Endodermal cell (in vitro differentiated cells): Measurements from ENCODE around the gene KLK1. TPM values are rescaled to one million over a fixed set of nuclear protein-coding genes. Genes with fewer than 3 reads are reported as not detected.

ENCODE experiments used
- DNase-seq: peaks from one replicate; pipeline ENCODE4 v3.0.0-alpha.2; 2017
- H3K27ac ChIP-seq: 2 replicates; pipeline ENCODE4 v1.5.1; 2013; ENCODE audit warnings: mild to moderate bottlenecking, low read depth, low read length, moderate library complexity
- H3K27me3 ChIP-seq: 2 replicates; pipeline ENCODE4 v1.6.1; 2013; ENCODE audit warnings: mild to moderate bottlenecking, low read length, moderate library complexity; ENCODE audit not compliant: insufficient read depth, control insufficient read depth, poor library complexity, severe bottlenecking
- H3K36me3 ChIP-seq: 2 replicates; pipeline ENCODE4 v1.7.0; 2013; ENCODE audit warnings: mild to moderate bottlenecking, low read length, moderate library complexity; ENCODE audit not compliant: control insufficient read depth, insufficient read depth
- H3K4me1 ChIP-seq: one replicate; pipeline ENCODE4 v1.7.0; 2013; ENCODE audit warnings: low read length; ENCODE audit not compliant: control insufficient read depth, insufficient read depth
- H3K4me3 ChIP-seq: 2 replicates; pipeline ENCODE4 v1.5.1; 2013; ENCODE audit warnings: mild to moderate bottlenecking, low read length, moderate library complexity
- H3K9ac ChIP-seq: 2 replicates; pipeline ENCODE4 v1.6.1; 2013; ENCODE audit warnings: mild to moderate bottlenecking, low read length, moderate library complexity; ENCODE audit not compliant: poor library complexity, severe bottlenecking; ENCODE audit errors: extremely low read depth
- H3K9me3 ChIP-seq: 2 replicates; pipeline ENCODE4 v1.6.1; 2013; ENCODE audit warnings: mild to moderate bottlenecking, low read length, moderate library complexity; ENCODE audit not compliant: control insufficient read depth
- H3K27ac Mint-ChIP-seq: 2 replicates; pipeline ENCODE4 v1.8.0; 2020; ENCODE audit warnings: mixed read lengths
- H3K27me3 Mint-ChIP-seq: 2 replicates; pipeline ENCODE4 v1.8.0; 2021; ENCODE audit warnings: mild to moderate bottlenecking, mixed read lengths; ENCODE audit not compliant: insufficient read depth
- H3K36me3 Mint-ChIP-seq: 2 replicates; pipeline ENCODE4 v1.8.0; 2020; ENCODE audit warnings: low read depth, mixed read lengths
- H3K4me1 Mint-ChIP-seq: 2 replicates; pipeline ENCODE4 v1.8.0; 2020; ENCODE audit warnings: mixed read lengths
- H3K4me3 Mint-ChIP-seq: 2 replicates; pipeline ENCODE4 v1.8.0; 2020; ENCODE audit warnings: mild to moderate bottlenecking, moderate library complexity, mixed read lengths
- H3K9me3 Mint-ChIP-seq: 2 replicates; pipeline ENCODE4 v1.8.0; 2020; ENCODE audit warnings: mild to moderate bottlenecking, mixed read lengths
- WGBS, 2 experiments: methylation state at CpG; one replicate each; pipeline versions ENCODE4 v1.1.5 to v1.1.7; 2013; ENCODE audit warnings: missing lambda C conversion rate in 2 of 2, mixed read lengths in 1 of 2; ENCODE audit not compliant: insufficient coverage in 1 of 2, insufficient read length in 1 of 2; 5-methylcytosine and 5-hydroxymethylcytosine counted together
- total RNA-seq, 2 donors: library from RNA; stranded (reverse); fragmentation: NEBNext Ultra II Directional in 1 of 2; extraction: Animal tissue kit (Norgen Biotek cat#: 25700) in 1 of 2; gene quantifications; 2 replicates in 1 of 2; 3 replicates in 1 of 2; pipeline ENCODE4 v1.2.1, GENCODE V29; 2021
- TF ChIP-seq, protein P1 (sequence below): fragments of 200-600 bp; sonication (generic); conservative IDR thresholded peaks from 2 replicates; pipeline ENCODE4 v1.5.0; 2021; ENCODE audit warnings: antibody characterized with exemption, mild to moderate bottlenecking

KLK1 gene
- total RNA-seq, 2 donors from 2014 or later: 0.75 to 0.82 TPM

DNA sequence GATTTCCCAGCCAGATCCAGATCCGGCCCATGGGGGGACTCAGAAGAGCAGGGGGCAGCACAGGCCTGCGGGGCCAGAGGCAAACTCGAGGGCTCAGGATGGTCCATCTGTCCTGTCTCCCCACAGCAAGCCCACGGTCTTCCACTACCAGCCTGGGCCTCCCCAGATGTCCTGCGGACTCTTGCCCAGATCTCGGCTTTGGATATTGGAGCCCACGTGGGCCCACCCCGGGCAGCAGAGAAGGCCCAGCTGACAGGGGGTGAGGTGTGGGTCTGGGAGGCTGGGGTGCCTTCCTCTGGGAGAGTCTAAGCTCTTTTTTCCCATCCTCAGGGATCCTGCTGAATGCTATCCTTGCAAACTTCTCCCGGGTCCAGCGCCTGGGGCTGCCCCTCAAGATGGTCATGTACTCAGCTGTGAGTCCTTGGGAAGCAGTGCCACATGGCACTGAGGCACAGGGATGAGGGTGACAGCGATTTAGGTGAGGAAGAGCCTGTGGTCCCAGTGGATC is 30.0 kb downstream of the KLK1 start:
- H3K36me3 Mint-ChIP-seq: peaks cover 14% of the 10 kb centered on the region
- H3K9me3 Mint-ChIP-seq: no peaks in the 10 kb centered on the region
- no peak overlapping the region for H3K27ac Mint-ChIP-seq
- H3K9me3 ChIP-seq: no peaks in the 10 kb centered on the region
- H3K9ac ChIP-seq: no peak overlapping the region
- 75 to 81% methylated on average over 5 to 11 of the region's 11 CpGs for WGBS, 2 experiments
- no peaks in the 10 kb centered on the region for H3K4me1 Mint-ChIP-seq
- H3K27me3 ChIP-seq: no peaks in the 10 kb centered on the region
- H3K36me3 ChIP-seq: peaks cover 27% of the 10 kb centered on the region
- TF ChIP-seq, protein P1, sequence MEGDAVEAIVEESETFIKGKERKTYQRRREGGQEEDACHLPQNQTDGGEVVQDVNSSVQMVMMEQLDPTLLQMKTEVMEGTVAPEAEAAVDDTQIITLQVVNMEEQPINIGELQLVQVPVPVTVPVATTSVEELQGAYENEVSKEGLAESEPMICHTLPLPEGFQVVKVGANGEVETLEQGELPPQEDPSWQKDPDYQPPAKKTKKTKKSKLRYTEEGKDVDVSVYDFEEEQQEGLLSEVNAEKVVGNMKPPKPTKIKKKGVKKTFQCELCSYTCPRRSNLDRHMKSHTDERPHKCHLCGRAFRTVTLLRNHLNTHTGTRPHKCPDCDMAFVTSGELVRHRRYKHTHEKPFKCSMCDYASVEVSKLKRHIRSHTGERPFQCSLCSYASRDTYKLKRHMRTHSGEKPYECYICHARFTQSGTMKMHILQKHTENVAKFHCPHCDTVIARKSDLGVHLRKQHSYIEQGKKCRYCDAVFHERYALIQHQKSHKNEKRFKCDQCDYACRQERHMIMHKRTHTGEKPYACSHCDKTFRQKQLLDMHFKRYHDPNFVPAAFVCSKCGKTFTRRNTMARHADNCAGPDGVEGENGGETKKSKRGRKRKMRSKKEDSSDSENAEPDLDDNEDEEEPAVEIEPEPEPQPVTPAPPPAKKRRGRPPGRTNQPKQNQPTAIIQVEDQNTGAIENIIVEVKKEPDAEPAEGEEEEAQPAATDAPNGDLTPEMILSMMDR: no peak
- H3K4me1 ChIP-seq: no peaks in the 10 kb centered on the region
- DNase-seq: no peak
- H3K4me3 Mint-ChIP-seq: no peak overlapping the region
- no peak overlapping the region for H3K4me3 ChIP-seq
- H3K27ac ChIP-seq: no peak overlapping the region
- no peaks in the 10 kb centered on the region for H3K27me3 Mint-ChIP-seq

DNA sequence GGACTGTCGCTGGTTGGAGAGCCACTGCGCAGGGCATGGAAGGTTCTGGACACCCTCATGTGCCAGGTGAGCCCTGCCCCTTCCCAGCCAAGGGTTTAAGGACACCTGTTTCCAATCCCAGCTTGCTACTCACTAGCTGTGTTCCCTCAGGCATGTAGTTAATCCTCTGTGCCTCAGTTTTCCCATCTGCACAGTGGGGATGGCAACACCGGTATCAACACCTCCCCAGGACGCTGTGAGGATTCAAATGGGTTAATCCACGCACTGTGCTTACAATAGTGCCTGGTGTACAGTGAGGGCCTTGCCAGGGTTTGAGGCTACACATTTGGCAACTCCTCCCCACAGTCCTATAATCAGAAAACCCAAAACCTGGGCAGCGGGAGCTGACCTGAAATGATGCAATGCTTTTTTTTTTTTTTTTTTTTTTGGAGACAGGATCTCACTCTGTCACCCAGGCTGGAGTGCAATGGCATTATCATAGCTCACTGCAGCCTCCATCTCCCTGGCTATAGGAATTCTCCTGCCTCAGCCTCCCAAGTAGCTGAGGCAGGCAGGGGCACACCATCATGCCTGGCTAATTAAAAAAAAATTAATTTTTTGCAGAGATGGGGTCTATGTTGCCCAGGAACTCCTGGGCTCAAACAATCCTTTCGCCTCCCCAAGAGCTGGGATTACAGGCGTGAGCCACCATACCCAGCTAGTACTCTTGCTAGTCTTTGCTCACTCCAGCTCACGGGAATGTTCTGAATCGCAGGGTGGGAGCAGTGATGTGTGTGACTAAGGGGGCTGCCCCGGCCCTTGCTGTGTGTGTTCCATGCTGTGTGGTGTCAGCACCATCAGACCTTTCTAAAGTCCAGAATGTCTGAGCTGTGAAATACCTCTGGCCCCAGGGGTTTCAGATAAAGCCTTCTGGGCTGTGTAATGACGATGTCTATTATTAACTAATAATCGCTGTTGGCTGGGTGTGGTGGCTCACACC is 31.0 kb downstream of the KLK1 start:
- H3K36me3 Mint-ChIP-seq: peaks cover 5% of the 10 kb centered on the region
- peaks cover 10% of the 10 kb centered on the region for H3K27me3 Mint-ChIP-seq
- TF ChIP-seq, protein P1: no peak

DNA sequence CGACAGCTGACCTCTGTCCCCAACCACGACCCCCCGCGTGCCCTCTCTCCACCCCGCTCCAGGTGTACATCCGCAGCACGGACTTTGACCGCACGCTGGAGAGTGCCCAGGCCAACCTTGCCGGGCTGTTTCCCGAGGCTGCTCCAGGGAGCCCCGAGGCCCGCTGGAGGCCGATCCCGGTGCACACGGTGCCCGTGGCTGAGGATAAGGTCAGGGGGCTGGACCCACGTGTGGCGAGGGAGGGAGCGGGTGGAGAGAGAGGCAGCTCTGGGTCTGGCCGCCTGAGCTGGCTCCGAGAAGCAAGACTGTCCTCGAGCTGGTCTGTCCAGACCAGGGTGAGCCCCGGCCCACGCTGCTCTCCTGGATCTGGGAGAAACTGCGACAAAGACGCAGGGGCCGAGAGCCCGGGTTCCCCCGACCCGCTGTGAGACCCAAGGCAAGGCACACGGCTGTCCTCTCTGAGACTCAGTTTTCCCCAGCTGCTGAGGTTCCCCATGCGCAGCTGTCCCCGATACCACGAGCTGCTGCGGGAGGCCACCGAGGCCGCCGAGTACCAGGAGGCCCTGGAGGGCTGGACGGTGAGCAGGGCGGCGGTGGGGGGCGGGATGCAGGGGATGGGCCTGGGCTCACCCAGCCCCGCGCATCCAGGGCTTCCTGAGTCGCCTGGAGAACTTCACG is 31.9 kb downstream of the KLK1 start:
- 90 to 93% methylated on average over 26 to 47 of the region's 47 CpGs for WGBS, 2 experiments
- no peaks in the 10 kb centered on the region for H3K9me3 Mint-ChIP-seq
- no peaks in the 10 kb centered on the region for H3K27me3 ChIP-seq
- peaks cover 8% of the 10 kb centered on the region for H3K36me3 ChIP-seq
- no peak overlapping the region for H3K4me3 ChIP-seq
- H3K27ac ChIP-seq: no peak overlapping the region
- H3K4me3 Mint-ChIP-seq: no peak overlapping the region
- DNase-seq: peak; percentile 73
- H3K9ac ChIP-seq: no peak overlapping the region
- H3K36me3 Mint-ChIP-seq: no peaks in the 10 kb centered on the region
- peaks cover 12% of the 10 kb centered on the region for H3K27me3 Mint-ChIP-seq
- H3K4me1 Mint-ChIP-seq: no peaks in the 10 kb centered on the region
- H3K4me1 ChIP-seq: no peaks in the 10 kb centered on the region
- no peaks in the 10 kb centered on the region for H3K9me3 ChIP-seq
- TF ChIP-seq, protein P1: no peak
- no peak overlapping the region for H3K27ac Mint-ChIP-seq

More for the DNA sequence above, 31.0 kb downstream of the KLK1 start:
- WGBS, 2 experiments: 91 to 96% methylated on average over 8 to 13 of the region's 13 CpGs
- H3K9me3 Mint-ChIP-seq: no peaks in the 10 kb centered on the region
- no peak overlapping the region for H3K4me3 Mint-ChIP-seq
- Histone ChIP-seq H3K27ac (no peak overlapping the region), H3K27me3 (no peaks in the 10 kb centered on the region), H3K36me3 (peaks cover 16% of the 10 kb centered on the region), H3K4me1 (no peaks in the 10 kb centered on the region), H3K9ac (no peak overlapping the region), H3K4me3 (no peak overlapping the region), H3K9me3 (no peaks in the 10 kb centered on the region)
- H3K27ac Mint-ChIP-seq: no peak overlapping the region
- no peaks in the 10 kb centered on the region for H3K4me1 Mint-ChIP-seq
- no peak for DNase-seq
